Panc1 (cell line): ENCODE measurements around the gene LRRC47. TPM values are rescaled to one million over a fixed set of nuclear protein-coding genes. Genes with fewer than 3 reads are reported as not detected.

Experiments used
- ATAC-seq: fragments of 200-7000 bp; cut with Tn5 transposase; 2 replicates; pipeline ENCODE4 v1.9.1; 2020; ENCODE audit warnings: mild to moderate bottlenecking, moderate library complexity
- BruUV-seq: library from RNA; stranded (reverse); fragments of 400-500 nt; replicated peaks from 2 replicates; lab custom pipeline; 2021; lab: Mats Ljungman, UMichigan
- CTCF ChIA-PET: fragments of 300-600 bp; sonication (Branson Sonifier 250); formaldehyde crosslinking; loops from one replicate; lab custom pipeline; 2022; ENCODE audit warnings: antibody characterized with exemption; lab: Charles Lee
- POLR2A ChIA-PET: fragments of 300-600 bp; sonication (Branson Sonifier 250); formaldehyde crosslinking; loops from one replicate; lab custom pipeline; 2022; ENCODE audit warnings: antibody characterized with exemption; lab: Charles Lee
- DNase-seq: peaks from one replicate; pipeline ENCODE4 v3.0.0-alpha.2; 2010; ENCODE audit warnings: low read depth, low spot score
- H3K27ac ChIP-seq: 2 replicates; pipeline ENCODE4 v1.5.1; 2011; ENCODE audit warnings: mild to moderate bottlenecking, low read length, inconsistent platforms
- H3K27me3 ChIP-seq: fragments of 200-500 bp; sonication (Bioruptor generic); 2 replicates; pipeline ENCODE4 v1.6.0; 2014; ENCODE audit warnings: low read length, inconsistent platforms; ENCODE audit not compliant: control insufficient read depth, insufficient read depth
- H3K36me3 ChIP-seq: fragments of 200-500 bp; sonication (Bioruptor generic); 2 replicates; pipeline ENCODE4 v1.5.1; 2014; ENCODE audit warnings: inconsistent platforms, mild to moderate bottlenecking, low read length, moderate library complexity; ENCODE audit not compliant: control insufficient read depth, insufficient read depth
- H3K4me1 ChIP-seq: 2 replicates; pipeline ENCODE4 v1.5.1; 2011; ENCODE audit warnings: inconsistent platforms, mild to moderate bottlenecking, low read length, moderate library complexity; ENCODE audit not compliant: control insufficient read depth, insufficient read depth
- H3K4me3 ChIP-seq, 2 experiments: 2 replicates each; pipeline ENCODE4 v1.5.1; 2011 to 2012; ENCODE audit warnings: low read depth in 2 of 2, low read length in 2 of 2, mild to moderate bottlenecking in 2 of 2, inconsistent platforms in 1 of 2, moderate library complexity in 1 of 2
- H3K9me3 ChIP-seq: fragments of 200-500 bp; sonication (Bioruptor generic); 2 replicates; pipeline ENCODE4 v1.5.1; 2014; ENCODE audit warnings: low read depth, mild to moderate bottlenecking, inconsistent platforms, low read length, moderate library complexity; ENCODE audit not compliant: control insufficient read depth, insufficient read depth
- CTCF ChIP-seq: fragments of 450-650 bp; IDR thresholded peaks from 2 replicates; pipeline ENCODE4 v1.5.1; 2017; ENCODE audit warnings: mild to moderate bottlenecking
- POLR2AphosphoS5 ChIP-seq: IDR thresholded peaks from 2 replicates; pipeline ENCODE4 v1.6.1; 2012; ENCODE audit warnings: mild to moderate bottlenecking, low read depth, low read length, moderate library complexity
- REST ChIP-seq, 2 experiments: IDR thresholded peaks; 2 replicates each; pipeline ENCODE4 v1.6.1; 2011 to 2012; ENCODE audit warnings: low read depth in 2 of 2, control low read depth in 1 of 2, low read length in 1 of 2, mild to moderate bottlenecking in 1 of 2, moderate library complexity in 1 of 2; ENCODE audit not compliant: insufficient read depth in 1 of 2
- SIN3A ChIP-seq: IDR thresholded peaks from 2 replicates; pipeline ENCODE4 v1.6.1; 2012; ENCODE audit warnings: low read depth, mild to moderate bottlenecking, low read length, moderate library complexity, borderline replicate concordance; ENCODE audit not compliant: insufficient read depth
- TCF7L2 ChIP-seq: IDR thresholded peaks from 2 replicates; pipeline ENCODE4 v1.6.1; 2011; ENCODE audit warnings: mild to moderate bottlenecking, low read depth, low read length, inconsistent platforms
- in situ Hi-C: cut with HindIII; loops from 2 replicates; pipeline ENCODE4 v1.10.0; 2016; ENCODE audit warnings: low sequenced_read_pairs, low pct_unique_long_range_greater_than_20kb
- intact Hi-C: fragments of 100-400 bp; cut with micrococcal nuclease; formaldehyde crosslinking; loops from one replicate; pipeline ENCODE4 v1.10.0; 2022; ENCODE audit not compliant: unreplicated experiment
- total RNA-seq: library from RNA; stranded (reverse); gene quantifications from one replicate; pipeline ENCODE4 v1.2.1, GENCODE V29; 2021; ENCODE audit not compliant: unreplicated experiment

LRRC47 gene
- total RNA-seq, 1 experiment from 2014 or later, result 51.0 TPM

GRCh38 chr1:3742439-3743298 lies 53.6 kb downstream of the LRRC47 start:
- Histone ChIP-seq H3K27me3 (no peaks in the 10 kb centered on the region), H3K4me1 (peaks cover 7% of the 10 kb centered on the region), H3K36me3 (no peaks in the 10 kb centered on the region; the same call in 1 of the 2 replicates), H3K27ac (no peak overlapping the region), H3K9me3 (no peaks in the 10 kb centered on the region), H3K4me3 (no peak overlapping the region)
- ChIA-PET POLR2A (no interaction called here), CTCF (no interaction called here)
- in situ Hi-C loops, result no loop called here
- intact Hi-C loops, result no loop called here
- no TSS peak for BruUV-seq
- TF ChIP-seq TCF7L2 (no peak), REST (IDR thresholded peaks at IDR 0.05; ENCODE audit: insufficient read depth in 1 of 2, low read depth in 2 of 2, low read length in 1 of 2) (no peak), SIN3A (no peak), CTCF (no peak), POLR2AphosphoS5 (no peak)
- no peak for ATAC-seq
- no peak for DNase-seq

GRCh38 chr1:3741566-3742438 lies 54.5 kb downstream of the LRRC47 start:
- no peaks in the 10 kb centered on the region; the same call in 1 of the 2 replicates for H3K36me3 ChIP-seq
- POLR2A ChIA-PET, result no interaction called here
- no TSS peak for BruUV-seq
- H3K9me3 ChIP-seq, result no peaks in the 10 kb centered on the region
- H3K27me3 ChIP-seq, result no peaks in the 10 kb centered on the region
- H3K27ac ChIP-seq, result no peak overlapping the region
- DNase-seq, result no peak
- H3K4me3 ChIP-seq, result no peak overlapping the region
- peaks cover 6% of the 10 kb centered on the region for H3K4me1 ChIP-seq
- intact Hi-C loops (no loop called here), in situ Hi-C loops (no loop called here)
- CTCF ChIA-PET, result no interaction called here
- no peak for TF ChIP-seq POLR2AphosphoS5
- no peak for TF ChIP-seq REST (IDR thresholded peaks at IDR 0.05; ENCODE audit: insufficient read depth in 1 of 2, low read depth in 2 of 2, low read length in 1 of 2)
- TF ChIP-seq SIN3A, result no peak
- TF ChIP-seq CTCF, result no peak
- TF ChIP-seq TCF7L2, result no peak
- ATAC-seq, result no peak
